Thoracic aorta (tissue), 2 donors: Measurements from ENCODE around the gene PGRMC1. TPM values are rescaled to one million over a fixed set of nuclear protein-coding genes. Genes with fewer than 3 reads are reported as not detected.

ENCODE experiments used
- ATAC-seq: fragments of 150-250 bp; one replicate; pipeline ENCODE4 v1.8.0; 2017; ENCODE audit warnings: low read depth; ENCODE audit not compliant: insufficient number of reproducible peaks, low FRiP score
- DNase-seq: peaks from one replicate; pipeline ENCODE4 v3.0.0-alpha.2; 2020; ENCODE audit warnings: low spot score
- H3K27ac ChIP-seq, 2 donors: fragments of 200-600 bp; sonication (generic); 1 replicate in 1 of 2; 2 replicates in 1 of 2; pipeline ENCODE4 v1.5.1; 2016; ENCODE audit warnings: mild to moderate bottlenecking in 2 of 2, moderate library complexity in 2 of 2
- H3K27me3 ChIP-seq: fragments of 200-600 bp; sonication (generic); replicated peaks from 2 replicates; pipeline ENCODE4 v1.6.0; 2016; ENCODE audit warnings: mild to moderate bottlenecking; ENCODE audit not compliant: insufficient read depth
- H3K36me3 ChIP-seq: fragments of 200-600 bp; sonication (generic); one replicate; pipeline ENCODE4 v1.5.1; 2016
- H3K4me1 ChIP-seq, 2 donors: fragments of 200-600 bp; sonication (generic); 1 replicate in 1 of 2; 2 replicates in 1 of 2; pipeline versions ENCODE4 v1.5.1 to v1.6.0; 2016; ENCODE audit warnings: low read depth in 2 of 2, mild to moderate bottlenecking in 1 of 2; ENCODE audit not compliant: control insufficient read depth in 1 of 2
- H3K4me3 ChIP-seq: fragments of 200-600 bp; sonication (generic); 2 replicates; pipeline ENCODE4 v1.5.1; 2016; ENCODE audit warnings: mild to moderate bottlenecking
- H3K9me3 ChIP-seq: fragments of 200-600 bp; sonication (generic); 2 replicates; pipeline ENCODE4 v1.5.1; 2016
- CTCF ChIP-seq: fragments of 200-600 bp; sonication (generic); IDR thresholded peaks from one replicate; pipeline ENCODE4 v1.5.1; 2019; ENCODE audit warnings: antibody characterized with exemption
- total RNA-seq, 2 donors: library from RNA; depleted of rRNA; stranded (reverse); fragments of >200 nt; gene quantifications; one replicate each; pipeline versions ENCODE4 v1.1.0 to v1.2.3, GENCODE V29; 2016

Gene PGRMC1
- total RNA-seq: 100 to 1,000 TPM; 105 to 135 TPM

- Histone ChIP-seq H3K36me3 (no peaks in the 10 kb centered on the region), H3K9me3 (no peaks in the 10 kb centered on the region), H3K27ac (peak within 1 kb of the TSS; percentile 84 to 91), H3K27me3 (no peaks in the 10 kb centered on the region), H3K4me1 (peaks cover 0 to 25% of the 10 kb centered on the region in 2 donors), H3K4me3 (peak within 1 kb of the TSS; percentile 88)
- TF ChIP-seq CTCF: no peak
- ATAC-seq: peak; percentile 61
- DNase-seq: peak; percentile 18
Measured at GRCh38 chrX:119235872-119236622, at the start of gene PGRMC1. TSS of gene PGRMC1 (plus strand) at chrX:119236285. CDS start at chrX:119236364, 79 bp downstream.

- no peaks in the 10 kb centered on the region for H3K36me3 ChIP-seq
- DNase-seq: no peak
- no peaks in the 10 kb centered on the region for H3K9me3 ChIP-seq
- no peaks in the 10 kb centered on the region for H3K27me3 ChIP-seq
- ATAC-seq: no peak
- no peaks in the 10 kb centered on the region for H3K4me1 ChIP-seq
- no peak overlapping the region for H3K4me3 ChIP-seq
- TF ChIP-seq CTCF: no peak
- no peak overlapping the region for H3K27ac ChIP-seq
Measured at GRCh38 chrX:119186763-119187162, 49.3 kb upstream of the PGRMC1 start.

GRCh38 chrX:119187298-119187697 is 48.8 kb upstream of the PGRMC1 start:
- TF ChIP-seq CTCF: no peak
- no peaks in the 10 kb centered on the region for H3K36me3 ChIP-seq
- no peak for ATAC-seq

GRCh38 chrX:119189115-119189514 is 47.0 kb upstream of the PGRMC1 start:
- no peak for TF ChIP-seq CTCF
- Histone ChIP-seq H3K36me3 (no peaks in the 10 kb centered on the region), H3K9me3 (no peaks in the 10 kb centered on the region), H3K4me3 (no peak overlapping the region), H3K4me1 (no peaks in the 10 kb centered on the region), H3K27me3 (no peaks in the 10 kb centered on the region), H3K27ac (no peak overlapping the region)
- DNase-seq: no peak
- no peak for ATAC-seq

More at GRCh38 chrX:119187298-119187697, 48.8 kb upstream of the PGRMC1 start:
- H3K4me3 ChIP-seq: no peak overlapping the region
- DNase-seq: no peak
- H3K9me3 ChIP-seq: no peaks in the 10 kb centered on the region
- no peaks in the 10 kb centered on the region for H3K4me1 ChIP-seq
- no peak overlapping the region for H3K27ac ChIP-seq
- no peaks in the 10 kb centered on the region for H3K27me3 ChIP-seq

GRCh38 chrX:119189595-119189994 is 46.5 kb upstream of the PGRMC1 start:
- no peak overlapping the region for H3K4me3 ChIP-seq
- H3K36me3 ChIP-seq: no peaks in the 10 kb centered on the region
- no peaks in the 10 kb centered on the region for H3K27me3 ChIP-seq
- DNase-seq: no peak
- peak overlapping the region in 1 of 2 donors; percentile 41 for H3K27ac ChIP-seq
- H3K4me1 ChIP-seq: no peaks in the 10 kb centered on the region
- no peak for TF ChIP-seq CTCF
- no peaks in the 10 kb centered on the region for H3K9me3 ChIP-seq
- ATAC-seq: no peak
